OCI-LY7 (cell line): Measurements from ENCODE around the gene DTX1. TPM values are rescaled to one million over a fixed set of nuclear protein-coding genes. Genes with fewer than 3 reads are reported as not detected.

Experiments used
- BruUV-seq: library from RNA; stranded (reverse); fragments of 400-500 nt; replicated peaks from 2 replicates; lab custom pipeline; 2021; lab: Mats Ljungman, UMichigan
- CTCF ChIA-PET: fragments of 300-600 bp; sonication (Branson Sonifier 250); formaldehyde crosslinking; loops from one replicate; lab custom pipeline; 2022; ENCODE audit warnings: antibody characterized with exemption; ENCODE audit not compliant: unreplicated experiment; lab: Charles Lee
- POLR2A ChIA-PET: fragments of 300-600 bp; sonication (Branson Sonifier 250); formaldehyde crosslinking; loops from one replicate; lab custom pipeline; 2022; ENCODE audit warnings: antibody characterized with exemption; lab: Charles Lee
- DNase-seq: peaks from one replicate; pipeline ENCODE4 v3.0.0-alpha.2; 2015; ENCODE audit warnings: low spot score
- H2AFZ ChIP-seq: fragments of 200-600 bp; sonication (generic), shearing (Covaris generic); 2 replicates; pipeline ENCODE4 v1.6.1; 2014; ENCODE audit warnings: mild to moderate bottlenecking, antibody characterized with exemption, low read length, moderate library complexity
- H3K27ac ChIP-seq: fragments of 200-600 bp; sonication (generic); 2 replicates; pipeline ENCODE4 v1.5.1; 2014; ENCODE audit warnings: mixed run types, low read depth, mild to moderate bottlenecking, moderate library complexity, low read length, inconsistent platforms; ENCODE audit not compliant: poor library complexity, severe bottlenecking
- H3K36me3 ChIP-seq: fragments of 200-600 bp; sonication (generic); 2 replicates; pipeline ENCODE4 v1.6.1; 2014; ENCODE audit warnings: mild to moderate bottlenecking, antibody characterized with exemption, low read length, moderate library complexity, mixed read lengths; ENCODE audit not compliant: insufficient read depth
- H3K4me1 ChIP-seq: fragments of 200-600 bp; sonication (generic); 2 replicates; pipeline ENCODE4 v1.5.1; 2014; ENCODE audit warnings: mild to moderate bottlenecking, low read length; ENCODE audit not compliant: insufficient read depth, poor library complexity, severe bottlenecking
- H3K4me2 ChIP-seq: fragments of 200-600 bp; sonication (generic); 2 replicates; pipeline ENCODE4 v1.6.1; 2014; ENCODE audit warnings: mild to moderate bottlenecking, low read length
- H3K4me3 ChIP-seq: fragments of 200-600 bp; sonication (generic); 2 replicates; pipeline ENCODE4 v1.5.1; 2014; ENCODE audit warnings: mild to moderate bottlenecking, low read depth, low read length; ENCODE audit not compliant: poor library complexity, severe bottlenecking
- H3K79me2 ChIP-seq: fragments of 200-600 bp; sonication (generic); 2 replicates; pipeline ENCODE4 v1.6.1; 2016; ENCODE audit warnings: low read depth, mild to moderate bottlenecking, low read length, moderate library complexity, mixed read lengths; ENCODE audit not compliant: insufficient read depth
- H3K9me2 ChIP-seq: fragments of 200-600 bp; sonication (generic); 2 replicates; pipeline ENCODE4 v1.6.1; 2016; ENCODE audit warnings: mild to moderate bottlenecking, low read length, mixed read lengths; ENCODE audit not compliant: insufficient read depth
- H3K9me3 ChIP-seq: fragments of 200-600 bp; sonication (generic); 2 replicates; pipeline ENCODE4 v1.6.1; 2014; ENCODE audit warnings: mild to moderate bottlenecking, mixed run types, low read length, mixed read lengths
- H4K20me1 ChIP-seq: fragments of 200-600 bp; sonication (generic); 2 replicates; pipeline ENCODE4 v1.6.1; 2014; ENCODE audit warnings: mild to moderate bottlenecking, antibody characterized with exemption, low read length, moderate library complexity, mixed read lengths; ENCODE audit not compliant: insufficient read depth
- EZH2phosphoT487 ChIP-seq: fragments of 200-600 bp; sonication (generic); IDR thresholded peaks from 2 replicates; pipeline ENCODE4 v1.6.1; 2018; ENCODE audit warnings: low read depth, borderline replicate concordance, mild to moderate bottlenecking, mixed run types, antibody characterized with exemption, low read length, moderate library complexity, mixed read lengths
- intact Hi-C: fragments of 100-400 bp; cut with micrococcal nuclease; formaldehyde crosslinking; loops from one replicate; pipeline ENCODE4 v1.10.0; 2022; ENCODE audit not compliant: unreplicated experiment
- total RNA-seq, 2 experiments: library from RNA; depleted of rRNA in 1 of 2; stranded (reverse); fragments of >200 nt in 1 of 2; shearing (Covaris generic) in 1 of 2; gene quantifications; 2 replicates each; pipeline ENCODE4 v1.2.3, GENCODE V29; 2014 to 2022
- TF ChIP-seq, protein P1 (sequence below): fragments of 200-600 bp; sonication (generic); conservative IDR thresholded peaks from 2 replicates; pipeline ENCODE4 v1.5.1; 2014; ENCODE audit warnings: mild to moderate bottlenecking, antibody characterized with exemption, low read length, moderate library complexity, mixed read lengths

DTX1 gene
- total RNA-seq, 2 experiments from 2014 or later: 293 to 535 TPM

DNA sequence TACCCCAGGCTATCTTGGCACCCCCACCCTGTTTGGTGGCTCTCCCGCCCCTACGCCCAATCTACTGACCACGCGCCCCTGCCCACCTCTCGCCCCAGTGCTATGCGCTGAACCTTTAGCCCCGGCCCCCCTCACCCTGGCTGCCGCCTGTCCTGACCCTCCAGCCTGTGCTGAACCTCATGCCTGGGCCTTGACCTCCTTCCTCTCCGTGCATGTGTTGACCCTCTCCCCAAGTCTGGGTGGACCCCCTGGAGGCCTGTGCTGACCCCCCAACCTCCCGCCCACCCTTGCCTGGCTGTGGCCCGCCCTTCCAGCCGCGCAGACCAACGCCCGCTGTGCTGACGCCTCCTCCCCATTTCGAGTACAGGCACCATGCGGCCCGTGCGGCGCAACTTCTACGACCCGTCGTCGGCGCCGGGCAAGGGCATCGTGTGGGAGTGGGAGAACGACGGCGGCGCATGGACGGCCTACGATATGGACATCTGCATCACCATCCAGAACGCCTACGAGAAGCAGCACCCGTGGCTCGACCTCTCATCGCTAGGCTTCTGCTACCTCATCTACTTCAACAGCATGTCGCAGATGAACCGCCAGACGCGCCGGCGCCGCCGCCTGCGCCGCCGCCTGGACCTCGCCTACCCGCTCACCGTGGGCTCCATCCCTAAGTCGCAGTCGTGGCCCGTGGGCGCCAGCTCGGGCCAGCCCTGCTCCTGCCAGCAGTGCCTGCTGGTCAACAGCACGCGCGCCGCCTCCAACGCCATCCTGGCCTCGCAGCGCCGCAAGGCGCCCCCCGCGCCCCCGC is 20.7 kb downstream of the DTX1 start:
- no peaks in the 10 kb centered on the region for H3K9me3 ChIP-seq
- ChIA-PET CTCF (no interaction called here), POLR2A (no interaction called here)
- peaks cover 70% of the 10 kb centered on the region for H3K79me2 ChIP-seq
- H2AFZ ChIP-seq: no peak overlapping the region
- H3K4me2 ChIP-seq: peak overlapping the region; percentile 70
- peak overlapping the region; percentile 46 for H3K4me3 ChIP-seq
- intact Hi-C loops: no loop called here
- H4K20me1 ChIP-seq: no peaks in the 10 kb centered on the region
- peaks cover 82% of the 10 kb centered on the region for H3K36me3 ChIP-seq
- no peak for TF ChIP-seq EZH2phosphoT487
- TF ChIP-seq, protein P1, sequence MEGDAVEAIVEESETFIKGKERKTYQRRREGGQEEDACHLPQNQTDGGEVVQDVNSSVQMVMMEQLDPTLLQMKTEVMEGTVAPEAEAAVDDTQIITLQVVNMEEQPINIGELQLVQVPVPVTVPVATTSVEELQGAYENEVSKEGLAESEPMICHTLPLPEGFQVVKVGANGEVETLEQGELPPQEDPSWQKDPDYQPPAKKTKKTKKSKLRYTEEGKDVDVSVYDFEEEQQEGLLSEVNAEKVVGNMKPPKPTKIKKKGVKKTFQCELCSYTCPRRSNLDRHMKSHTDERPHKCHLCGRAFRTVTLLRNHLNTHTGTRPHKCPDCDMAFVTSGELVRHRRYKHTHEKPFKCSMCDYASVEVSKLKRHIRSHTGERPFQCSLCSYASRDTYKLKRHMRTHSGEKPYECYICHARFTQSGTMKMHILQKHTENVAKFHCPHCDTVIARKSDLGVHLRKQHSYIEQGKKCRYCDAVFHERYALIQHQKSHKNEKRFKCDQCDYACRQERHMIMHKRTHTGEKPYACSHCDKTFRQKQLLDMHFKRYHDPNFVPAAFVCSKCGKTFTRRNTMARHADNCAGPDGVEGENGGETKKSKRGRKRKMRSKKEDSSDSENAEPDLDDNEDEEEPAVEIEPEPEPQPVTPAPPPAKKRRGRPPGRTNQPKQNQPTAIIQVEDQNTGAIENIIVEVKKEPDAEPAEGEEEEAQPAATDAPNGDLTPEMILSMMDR: no peak
- H3K27ac ChIP-seq: peak overlapping the region; percentile 97
- BruUV-seq: no TSS peak
- H3K4me1 ChIP-seq: peaks cover 95% of the 10 kb centered on the region
- H3K9me2 ChIP-seq: no peaks in the 10 kb centered on the region
- DNase-seq: no peak

DNA sequence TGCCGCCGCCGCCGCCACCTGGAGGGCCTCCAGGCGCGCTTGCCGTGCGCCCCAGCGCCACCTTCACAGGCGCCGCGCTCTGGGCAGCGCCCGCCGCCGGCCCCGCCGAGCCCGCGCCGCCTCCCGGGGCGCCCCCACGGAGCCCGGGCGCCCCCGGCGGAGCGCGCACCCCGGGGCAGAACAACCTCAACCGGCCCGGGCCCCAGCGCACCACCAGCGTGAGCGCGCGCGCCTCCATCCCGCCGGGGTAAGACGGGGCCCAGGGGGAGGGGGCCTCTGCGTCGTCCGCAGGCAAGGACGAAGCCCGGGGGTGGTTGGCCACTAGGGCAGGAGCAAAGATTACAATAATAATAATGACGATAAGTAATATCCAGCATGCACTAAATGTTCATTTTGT is 21.3 kb downstream of the DTX1 start:
- Histone ChIP-seq H3K9me3 (no peaks in the 10 kb centered on the region), H3K79me2 (peaks cover 73% of the 10 kb centered on the region), H3K4me2 (peak overlapping the region; percentile 70; the same call in 1 of the 2 replicates), H3K27ac (peak overlapping the region; percentile 97), H4K20me1 (no peaks in the 10 kb centered on the region), H3K4me1 (peaks cover 95% of the 10 kb centered on the region), H2AFZ (no peak overlapping the region), H3K9me2 (no peaks in the 10 kb centered on the region), H3K4me3 (peak overlapping the region; percentile 28), H3K36me3 (peaks cover 83% of the 10 kb centered on the region)
- POLR2A ChIA-PET: interaction anchor here (1.7 kb wide), 1 partner anchor 15 kb away, joined by 6 read pairs; no protein-coding TSS in a partner anchor
- CTCF ChIA-PET: no interaction called here
- no peak for DNase-seq
- TF ChIP-seq, protein P1: no peak
- TF ChIP-seq EZH2phosphoT487: no peak
- intact Hi-C loops: no loop called here
- BruUV-seq: no TSS peak

DNA sequence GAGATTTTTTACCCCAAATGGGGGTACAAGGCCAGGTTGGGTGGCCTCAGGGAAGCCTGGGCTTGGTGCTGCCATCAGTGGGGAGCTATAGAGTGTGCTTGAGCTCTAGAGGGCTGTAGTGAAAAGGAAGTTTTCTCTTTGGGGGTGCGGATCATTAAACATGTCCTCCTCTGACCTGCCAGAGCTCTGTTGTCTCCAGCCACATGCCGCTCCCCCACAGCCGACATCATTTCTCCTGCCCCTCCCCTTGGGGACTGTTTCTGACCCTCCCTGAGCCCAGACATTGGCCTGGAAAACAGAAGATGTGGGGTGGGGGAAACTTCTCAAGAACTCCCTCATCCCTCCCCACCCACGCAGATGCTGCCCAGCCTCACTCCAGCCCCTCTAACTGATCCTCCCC is 25.3 kb downstream of the DTX1 start:
- Histone ChIP-seq H3K9me2 (no peaks in the 10 kb centered on the region), H3K27ac (peak overlapping the region; percentile 97), H3K4me3 (no peak overlapping the region), H4K20me1 (no peaks in the 10 kb centered on the region), H3K36me3 (peaks cover 97% of the 10 kb centered on the region), H3K79me2 (peaks cover 96% of the 10 kb centered on the region), H2AFZ (no peak overlapping the region), H3K4me1 (peaks cover 99% of the 10 kb centered on the region), H3K9me3 (no peaks in the 10 kb centered on the region), H3K4me2 (0 out of 2 replicates have a peak overlapping the region, but pooled peaks have one; percentile 4)
- POLR2A ChIA-PET: no interaction called here
- intact Hi-C loops: no loop called here
- TF ChIP-seq EZH2phosphoT487: no peak
- TF ChIP-seq, protein P1: no peak
- CTCF ChIA-PET: no interaction called here
- no peak for DNase-seq
- no TSS peak for BruUV-seq
